HEK293 (cell line): ENCODE data around the gene PAM.
A peak's percentile ranks its signal among the peaks of the same experiment; 100 is the strongest.

ENCODE experiments used
- CTCF ChIA-PET: fragments of 350-600 bp; formaldehyde crosslinking; extraction: SDS; loops from one replicate; lab custom pipeline; 2021; ENCODE audit warnings: antibody characterized with exemption; lab: Yijun Ruan, JAX
- POLR2A ChIA-PET: fragments of 300-600 bp; formaldehyde crosslinking; extraction: SDS; loops from one replicate; lab custom pipeline; 2020; ENCODE audit warnings: antibody characterized with exemption, inconsistent platforms; lab: Yijun Ruan, JAX
- H3K27ac ChIP-seq: fragments of 200-500 bp; sonication (Bioruptor generic); 2 replicates; pipeline ENCODE4 v1.5.1; 2014; ENCODE audit warnings: low read depth, low read length, control low read depth, inconsistent platforms; ENCODE audit errors: extremely low read depth
- H3K36me3 ChIP-seq, 2 experiments: fragments of 200-500 bp in 1 of 2; sonication (Bioruptor generic) in 1 of 2; 1 replicate in 1 of 2; 2 replicates in 1 of 2; pipeline ENCODE4 v1.5.1; 2014 to 2017; ENCODE audit warnings: inconsistent platforms in 2 of 2, low read length in 2 of 2; ENCODE audit not compliant: control insufficient read depth in 2 of 2, insufficient read depth in 1 of 2
- H3K4me1 ChIP-seq: fragments of 200-500 bp; sonication (Bioruptor generic); 2 replicates; pipeline ENCODE4 v1.5.1; 2014; ENCODE audit warnings: mild to moderate bottlenecking, low read length, inconsistent platforms; ENCODE audit not compliant: control insufficient read depth, insufficient read depth
- H3K4me3 ChIP-seq: 2 replicates; pipeline ENCODE4 v1.5.1; 2011; ENCODE audit warnings: low read depth, mild to moderate bottlenecking, control low read depth, low read length, moderate library complexity
- H3K9me3 ChIP-seq: fragments of 200-500 bp; sonication (Bioruptor generic); 2 replicates; pipeline ENCODE4 v1.5.1; 2014; ENCODE audit warnings: low read depth, low read length, inconsistent platforms; ENCODE audit not compliant: control insufficient read depth, insufficient read depth
- BCL11A ChIP-seq: fragments of 450-650 bp; formaldehyde crosslinking; IDR thresholded peaks from 2 replicates; pipeline ENCODE4 v1.5.1; 2016; ENCODE audit warnings: low read depth, missing biosample characterization, missing genetic modification characterization
- HOXA7 ChIP-seq: sonication (generic); formaldehyde crosslinking; IDR thresholded peaks from 2 replicates; pipeline ENCODE4 v1.8.1; 2022; ENCODE audit warnings: missing genetic modification reagents, borderline replicate concordance
- KLF10 ChIP-seq: fragments of 450-650 bp; IDR thresholded peaks from 2 replicates; pipeline ENCODE4 v1.5.1; 2018; ENCODE audit warnings: missing biosample characterization, mild to moderate bottlenecking, missing genetic modification characterization
- MZF1 ChIP-seq: fragments of 450-650 bp; formaldehyde crosslinking; IDR thresholded peaks from 2 replicates; pipeline ENCODE4 v1.5.1; 2017; ENCODE audit warnings: missing biosample characterization, missing genetic modification characterization, borderline replicate concordance
- OSR2 ChIP-seq: fragments of 450-650 bp; formaldehyde crosslinking; IDR thresholded peaks from 2 replicates; pipeline ENCODE4 v1.5.1; 2016; ENCODE audit warnings: missing biosample characterization, missing genetic modification characterization
- PRDM1 ChIP-seq: fragments of 450-650 bp; formaldehyde crosslinking; IDR thresholded peaks from 2 replicates; pipeline ENCODE4; 2016; ENCODE audit warnings: missing biosample characterization, missing genetic modification characterization
- ZNF138 ChIP-seq: fragments of 450-650 bp; formaldehyde crosslinking; IDR thresholded peaks from 2 replicates; pipeline ENCODE4 v1.5.1; 2016; ENCODE audit warnings: missing biosample characterization, missing genetic modification characterization, borderline replicate concordance
- ZNF184 ChIP-seq: fragments of 450-650 bp; IDR thresholded peaks from 2 replicates; pipeline ENCODE4 v1.5.1; 2018; ENCODE audit warnings: missing biosample characterization, mild to moderate bottlenecking, missing genetic modification characterization
- ZNF2 ChIP-seq: fragments of 450-650 bp; formaldehyde crosslinking; IDR thresholded peaks from 2 replicates; pipeline ENCODE4 v1.5.1; 2016; ENCODE audit warnings: missing biosample characterization, missing genetic modification characterization
- ZNF223 ChIP-seq: fragments of 450-650 bp; formaldehyde crosslinking; IDR thresholded peaks from 2 replicates; pipeline ENCODE4 v1.5.1; 2016; ENCODE audit warnings: missing biosample characterization, missing genetic modification characterization
- ZNF24 ChIP-seq: fragments of 450-650 bp; formaldehyde crosslinking; IDR thresholded peaks from 2 replicates; pipeline ENCODE4 v1.5.1; 2016; ENCODE audit warnings: missing biosample characterization, missing genetic modification characterization
- ZNF501 ChIP-seq: fragments of 450-650 bp; formaldehyde crosslinking; IDR thresholded peaks from 2 replicates; pipeline ENCODE4 v1.5.1; 2016; ENCODE audit warnings: missing biosample characterization, missing genetic modification characterization
- ZNF510 ChIP-seq: fragments of 450-650 bp; formaldehyde crosslinking; IDR thresholded peaks from 2 replicates; pipeline ENCODE4 v1.5.1; 2018; ENCODE audit warnings: mild to moderate bottlenecking, missing genetic modification characterization, missing biosample characterization; ENCODE audit not compliant: insufficient replicate concordance
- ZNF548 ChIP-seq: fragments of 450-650 bp; formaldehyde crosslinking; IDR thresholded peaks from 2 replicates; pipeline ENCODE4 v1.5.1; 2016; ENCODE audit warnings: missing biosample characterization, missing genetic modification characterization
- ZNF677 ChIP-seq: fragments of 450-650 bp; IDR thresholded peaks from 2 replicates; pipeline ENCODE4 v1.5.0; 2018; ENCODE audit warnings: missing biosample characterization, mild to moderate bottlenecking, missing genetic modification characterization, moderate library complexity
- ZNF76 ChIP-seq: fragments of 450-650 bp; formaldehyde crosslinking; IDR thresholded peaks from 2 replicates; pipeline ENCODE4; 2016; ENCODE audit warnings: low read depth, missing biosample characterization, missing genetic modification characterization, borderline replicate concordance
- ZNF830 ChIP-seq: fragments of 450-650 bp; IDR thresholded peaks from 2 replicates; pipeline ENCODE4 v1.5.0; 2018; ENCODE audit warnings: missing biosample characterization, missing genetic modification characterization, low read depth, mild to moderate bottlenecking, moderate library complexity
- TF ChIP-seq, protein P1 (sequence below): fragments of 450-650 bp; formaldehyde crosslinking; IDR thresholded peaks from 2 replicates; pipeline ENCODE4 v1.5.1; 2017; ENCODE audit warnings: missing biosample characterization, missing genetic modification characterization
- TF ChIP-seq, protein P2 (sequence below): fragments of 450-650 bp; IDR thresholded peaks from 2 replicates; pipeline ENCODE4 v1.5.1; 2018; ENCODE audit warnings: missing biosample characterization, missing genetic modification characterization
- TF ChIP-seq, protein P3 (sequence below): fragments of 450-650 bp; formaldehyde crosslinking; IDR thresholded peaks from 2 replicates; pipeline ENCODE4 v1.5.1; 2016; ENCODE audit warnings: missing biosample characterization, missing genetic modification characterization
- TF ChIP-seq, protein P4 (sequence below): fragments of 450-650 bp; formaldehyde crosslinking; IDR thresholded peaks from 2 replicates; pipeline ENCODE4 v1.5.1; 2016; ENCODE audit warnings: missing biosample characterization, missing genetic modification characterization, low read depth
- TF ChIP-seq, protein P5 (sequence below): fragments of 450-650 bp; formaldehyde crosslinking; IDR thresholded peaks from 2 replicates; pipeline ENCODE4 v1.5.1; 2016; ENCODE audit warnings: missing biosample characterization, missing genetic modification characterization

Gene PAM

DNA sequence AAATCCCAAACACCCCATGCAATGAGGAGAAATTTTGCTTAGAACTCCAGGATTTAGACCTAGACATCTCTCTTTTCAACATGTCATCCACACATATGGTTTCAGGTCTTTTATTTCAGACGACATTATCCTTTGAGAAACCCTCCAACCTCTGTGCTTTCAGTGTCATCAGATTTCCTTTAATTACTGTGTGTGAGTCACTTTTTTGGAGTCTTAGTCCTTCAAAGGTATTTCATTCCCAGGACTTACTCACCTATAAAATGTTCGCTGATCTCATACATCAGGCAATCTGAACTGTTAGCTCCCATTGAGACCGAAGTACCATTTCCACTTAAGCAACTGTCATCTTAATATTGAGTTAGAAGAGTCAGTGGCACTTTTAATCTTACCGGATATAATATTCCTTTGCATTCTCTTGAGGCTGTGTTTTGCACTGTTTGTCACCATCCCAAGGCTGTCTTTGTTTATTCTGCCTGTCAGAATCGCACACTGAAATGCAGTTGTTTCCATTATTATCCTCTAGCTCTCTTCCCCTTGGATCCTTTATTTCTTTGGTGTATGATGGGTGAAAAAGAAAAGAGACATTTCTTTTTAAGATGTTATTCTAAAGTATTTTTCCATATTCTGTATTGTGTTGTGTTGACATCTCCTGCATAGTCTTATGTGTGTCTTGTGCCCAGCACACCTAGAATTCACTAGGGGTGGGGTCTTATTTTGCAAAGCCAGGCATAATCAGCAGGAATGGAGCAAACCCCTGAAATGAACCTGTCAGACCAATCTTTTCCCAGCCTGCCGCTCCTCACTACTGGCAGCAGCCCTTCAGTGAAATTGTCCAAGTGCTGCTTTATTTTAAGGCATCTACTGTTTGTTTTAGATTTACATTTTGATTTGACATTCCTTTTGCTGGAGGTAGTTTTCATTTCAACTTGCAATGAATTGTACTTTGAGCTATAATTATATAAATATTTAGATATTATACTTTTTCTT is 155.4 kb downstream of the PAM start (continued):
- TF ChIP-seq, protein P1, sequence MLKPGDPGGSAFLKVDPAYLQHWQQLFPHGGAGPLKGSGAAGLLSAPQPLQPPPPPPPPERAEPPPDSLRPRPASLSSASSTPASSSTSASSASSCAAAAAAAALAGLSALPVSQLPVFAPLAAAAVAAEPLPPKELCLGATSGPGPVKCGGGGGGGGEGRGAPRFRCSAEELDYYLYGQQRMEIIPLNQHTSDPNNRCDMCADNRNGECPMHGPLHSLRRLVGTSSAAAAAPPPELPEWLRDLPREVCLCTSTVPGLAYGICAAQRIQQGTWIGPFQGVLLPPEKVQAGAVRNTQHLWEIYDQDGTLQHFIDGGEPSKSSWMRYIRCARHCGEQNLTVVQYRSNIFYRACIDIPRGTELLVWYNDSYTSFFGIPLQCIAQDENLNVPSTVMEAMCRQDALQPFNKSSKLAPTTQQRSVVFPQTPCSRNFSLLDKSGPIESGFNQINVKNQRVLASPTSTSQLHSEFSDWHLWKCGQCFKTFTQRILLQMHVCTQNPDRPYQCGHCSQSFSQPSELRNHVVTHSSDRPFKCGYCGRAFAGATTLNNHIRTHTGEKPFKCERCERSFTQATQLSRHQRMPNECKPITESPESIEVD (tag by site-specific recombination) = peak; percentile 70
- TF ChIP-seq ZNF548 (tag by site-specific recombination) (no peak), MZF1 (tag by site-specific recombination) (no peak), ZNF501 (tag by site-specific recombination) (no peak), ZNF184 (0 out of 2 replicates have a peak, but pooled peaks have one; percentile 60), PRDM1 (tag by site-specific recombination) (peak; percentile 66), ZNF138 (tag by site-specific recombination) (no peak)
- TF ChIP-seq, protein P2, sequence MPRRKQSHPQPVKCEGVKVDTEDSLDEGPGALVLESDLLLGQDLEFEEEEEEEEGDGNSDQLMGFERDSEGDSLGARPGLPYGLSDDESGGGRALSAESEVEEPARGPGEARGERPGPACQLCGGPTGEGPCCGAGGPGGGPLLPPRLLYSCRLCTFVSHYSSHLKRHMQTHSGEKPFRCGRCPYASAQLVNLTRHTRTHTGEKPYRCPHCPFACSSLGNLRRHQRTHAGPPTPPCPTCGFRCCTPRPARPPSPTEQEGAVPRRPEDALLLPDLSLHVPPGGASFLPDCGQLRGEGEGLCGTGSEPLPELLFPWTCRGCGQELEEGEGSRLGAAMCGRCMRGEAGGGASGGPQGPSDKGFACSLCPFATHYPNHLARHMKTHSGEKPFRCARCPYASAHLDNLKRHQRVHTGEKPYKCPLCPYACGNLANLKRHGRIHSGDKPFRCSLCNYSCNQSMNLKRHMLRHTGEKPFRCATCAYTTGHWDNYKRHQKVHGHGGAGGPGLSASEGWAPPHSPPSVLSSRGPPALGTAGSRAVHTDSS (tag by site-specific recombination) = no peak

DNA sequence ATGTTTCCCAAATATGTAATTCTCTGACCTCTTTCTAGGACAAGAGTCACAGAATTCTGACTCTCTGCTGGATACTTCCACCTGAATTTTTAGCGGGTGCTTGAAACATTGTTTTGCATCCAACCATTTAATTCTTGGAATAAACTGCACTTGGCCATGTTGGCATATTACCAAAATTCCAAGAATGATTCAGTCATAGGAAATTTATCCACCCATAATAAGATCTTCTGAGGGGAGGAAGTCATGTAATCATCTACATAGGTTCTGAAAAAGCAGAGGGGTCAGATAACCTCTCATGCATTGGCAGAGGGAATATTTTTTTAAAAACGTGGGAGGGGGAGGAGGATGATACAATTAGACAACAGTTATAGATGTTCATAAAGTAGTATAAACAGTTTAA is 156.9 kb downstream of the PAM start:
- TF ChIP-seq, protein P3, sequence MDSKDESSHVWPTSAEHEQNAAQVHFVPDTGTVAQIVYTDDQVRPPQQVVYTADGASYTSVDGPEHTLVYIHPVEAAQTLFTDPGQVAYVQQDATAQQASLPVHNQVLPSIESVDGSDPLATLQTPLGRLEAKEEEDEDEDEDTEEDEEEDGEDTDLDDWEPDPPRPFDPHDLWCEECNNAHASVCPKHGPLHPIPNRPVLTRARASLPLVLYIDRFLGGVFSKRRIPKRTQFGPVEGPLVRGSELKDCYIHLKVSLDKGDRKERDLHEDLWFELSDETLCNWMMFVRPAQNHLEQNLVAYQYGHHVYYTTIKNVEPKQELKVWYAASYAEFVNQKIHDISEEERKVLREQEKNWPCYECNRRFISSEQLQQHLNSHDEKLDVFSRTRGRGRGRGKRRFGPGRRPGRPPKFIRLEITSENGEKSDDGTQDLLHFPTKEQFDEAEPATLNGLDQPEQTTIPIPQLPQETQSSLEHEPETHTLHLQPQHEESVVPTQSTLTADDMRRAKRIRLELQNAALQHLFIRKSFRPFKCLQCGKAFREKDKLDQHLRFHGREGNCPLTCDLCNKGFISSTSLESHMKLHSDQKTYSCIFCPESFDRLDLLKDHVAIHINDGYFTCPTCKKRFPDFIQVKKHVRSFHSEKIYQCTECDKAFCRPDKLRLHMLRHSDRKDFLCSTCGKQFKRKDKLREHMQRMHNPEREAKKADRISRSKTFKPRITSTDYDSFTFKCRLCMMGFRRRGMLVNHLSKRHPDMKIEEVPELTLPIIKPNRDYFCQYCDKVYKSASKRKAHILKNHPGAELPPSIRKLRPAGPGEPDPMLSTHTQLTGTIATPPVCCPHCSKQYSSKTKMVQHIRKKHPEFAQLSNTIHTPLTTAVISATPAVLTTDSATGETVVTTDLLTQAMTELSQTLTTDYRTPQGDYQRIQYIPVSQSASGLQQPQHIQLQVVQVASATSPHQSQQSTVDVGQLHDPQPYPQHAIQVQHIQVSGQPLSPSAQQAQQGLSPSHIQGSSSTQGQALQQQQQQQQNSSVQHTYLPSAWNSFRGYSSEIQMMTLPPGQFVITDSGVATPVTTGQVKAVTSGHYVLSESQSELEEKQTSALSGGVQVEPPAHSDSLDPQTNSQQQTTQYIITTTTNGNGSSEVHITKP = peak; percentile 31; the same call in 1 of the 2 replicates
- TF ChIP-seq ZNF510 (tag by site-specific recombination) (no peak), ZNF501 (tag by site-specific recombination) (no peak)
- H3K27ac ChIP-seq = no peak overlapping the region
- POLR2A ChIA-PET = no interaction called here
- H3K36me3 ChIP-seq = no peaks in the 10 kb centered on the region
- H3K4me1 ChIP-seq = peaks cover 19% of the 10 kb centered on the region
- no peaks in the 10 kb centered on the region for H3K9me3 ChIP-seq
- CTCF ChIA-PET = no interaction called here
- H3K4me3 ChIP-seq = no peak overlapping the region

DNA sequence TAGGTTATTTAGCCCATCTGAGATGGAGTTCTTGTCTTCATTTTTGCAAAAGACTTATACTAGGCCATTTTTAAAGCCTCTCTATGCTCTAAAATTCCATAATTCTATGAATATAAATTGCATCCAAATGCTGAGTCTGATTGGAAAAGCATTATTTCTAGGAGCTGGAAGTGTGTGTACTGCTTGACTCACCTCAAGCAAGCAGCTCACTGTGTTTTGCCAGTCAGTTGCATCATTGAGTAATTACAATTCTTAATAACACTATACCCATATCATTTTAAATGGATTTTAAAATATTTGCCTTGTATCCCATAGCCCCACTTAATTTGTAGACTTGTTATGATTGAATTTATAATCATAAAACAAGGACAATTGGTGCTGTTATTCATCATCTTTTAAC is 161.0 kb downstream of the PAM start:
- Histone ChIP-seq H3K4me1 (0 out of 2 replicates have a peak, but pooled peaks cover 9% of the 10 kb centered on the region), H3K9me3 (no peaks in the 10 kb centered on the region), H3K4me3 (no peak overlapping the region), H3K27ac (no peak overlapping the region), H3K36me3 (no peaks in the 10 kb centered on the region)
- ChIA-PET POLR2A (no interaction called here), CTCF (no interaction called here)
- TF ChIP-seq BCL11A (tag by site-specific recombination) (no peak), ZNF24 (tag by site-specific recombination) (no peak), ZNF223 (no peak), HOXA7 (CRISPR knock-in tag) (no peak), ZNF76 (no peak), ZNF677 (tag by site-specific recombination) (no peak), OSR2 (tag by site-specific recombination) (no peak), ZNF830 (no peak), KLF10 (no peak), ZNF2 (tag by site-specific recombination) (no peak)
- TF ChIP-seq, protein P4, sequence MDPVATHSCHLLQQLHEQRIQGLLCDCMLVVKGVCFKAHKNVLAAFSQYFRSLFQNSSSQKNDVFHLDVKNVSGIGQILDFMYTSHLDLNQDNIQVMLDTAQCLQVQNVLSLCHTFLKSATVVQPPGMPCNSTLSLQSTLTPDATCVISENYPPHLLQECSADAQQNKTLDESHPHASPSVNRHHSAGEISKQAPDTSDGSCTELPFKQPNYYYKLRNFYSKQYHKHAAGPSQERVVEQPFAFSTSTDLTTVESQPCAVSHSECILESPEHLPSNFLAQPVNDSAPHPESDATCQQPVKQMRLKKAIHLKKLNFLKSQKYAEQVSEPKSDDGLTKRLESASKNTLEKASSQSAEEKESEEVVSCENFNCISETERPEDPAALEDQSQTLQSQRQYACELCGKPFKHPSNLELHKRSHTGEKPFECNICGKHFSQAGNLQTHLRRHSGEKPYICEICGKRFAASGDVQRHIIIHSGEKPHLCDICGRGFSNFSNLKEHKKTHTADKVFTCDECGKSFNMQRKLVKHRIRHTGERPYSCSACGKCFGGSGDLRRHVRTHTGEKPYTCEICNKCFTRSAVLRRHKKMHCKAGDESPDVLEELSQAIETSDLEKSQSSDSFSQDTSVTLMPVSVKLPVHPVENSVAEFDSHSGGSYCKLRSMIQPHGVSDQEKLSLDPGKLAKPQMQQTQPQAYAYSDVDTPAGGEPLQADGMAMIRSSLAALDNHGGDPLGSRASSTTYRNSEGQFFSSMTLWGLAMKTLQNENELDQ = no peak
- TF ChIP-seq, protein P5, sequence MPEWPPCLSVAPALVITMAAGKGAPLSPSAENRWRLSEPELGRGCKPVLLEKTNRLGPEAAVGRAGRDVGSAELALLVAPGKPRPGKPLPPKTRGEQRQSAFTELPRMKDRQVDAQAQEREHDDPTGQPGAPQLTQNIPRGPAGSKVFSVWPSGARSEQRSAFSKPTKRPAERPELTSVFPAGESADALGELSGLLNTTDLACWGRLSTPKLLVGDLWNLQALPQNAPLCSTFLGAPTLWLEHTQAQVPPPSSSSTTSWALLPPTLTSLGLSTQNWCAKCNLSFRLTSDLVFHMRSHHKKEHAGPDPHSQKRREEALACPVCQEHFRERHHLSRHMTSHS (tag by site-specific recombination) = no peak
